Lung microvascular endothelial cell (primary cell): ENCODE data around the gene RRP1. TPM values are rescaled to one million over a fixed set of nuclear protein-coding genes. Genes with fewer than 3 reads are reported as not detected.
A peak's percentile ranks its signal among the peaks of the same experiment; 100 is the strongest.

Experiments used
- DNase-seq, 2 donors: peaks; one replicate each; pipeline versions ENCODE4 v3.0.0 to v3.0.0-alpha.2; 2010; ENCODE audit warnings: low read depth in 2 of 2
- total RNA-seq: library from RNA; depleted of rRNA; stranded (reverse); fragments of >200 nt; gene quantifications from 2 replicates; pipeline ENCODE4 v1.2.1, GENCODE V29; 2014

RRP1 gene
- total RNA-seq, 1 donor from 2014 or later, result 13.9 TPM

GRCh38 chr21:43836616-43837015 lies 47.2 kb downstream of the RRP1 start:
- DNase-seq, result no peak

DNA sequence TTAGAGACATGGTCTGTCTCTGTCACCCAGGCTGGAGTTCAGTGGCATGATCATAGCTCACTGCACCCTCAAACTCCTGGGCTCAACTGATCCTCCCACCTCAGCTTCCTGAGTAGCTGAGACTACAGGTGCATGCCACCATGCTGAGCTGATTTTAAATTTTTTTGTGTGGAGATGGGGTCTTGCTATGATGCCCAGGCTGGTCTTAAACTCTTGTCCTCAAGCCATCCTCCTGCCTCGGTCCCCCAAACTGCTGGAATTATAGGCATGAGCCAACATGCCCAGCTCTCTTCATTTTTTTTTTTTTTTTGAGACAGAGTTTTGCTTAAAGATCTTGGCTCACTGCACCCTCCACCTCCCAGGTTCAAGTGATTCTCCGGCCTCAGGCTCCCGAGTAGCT lies 50.9 kb downstream of the RRP1 start:
- DNase-seq, result no peak

DNA sequence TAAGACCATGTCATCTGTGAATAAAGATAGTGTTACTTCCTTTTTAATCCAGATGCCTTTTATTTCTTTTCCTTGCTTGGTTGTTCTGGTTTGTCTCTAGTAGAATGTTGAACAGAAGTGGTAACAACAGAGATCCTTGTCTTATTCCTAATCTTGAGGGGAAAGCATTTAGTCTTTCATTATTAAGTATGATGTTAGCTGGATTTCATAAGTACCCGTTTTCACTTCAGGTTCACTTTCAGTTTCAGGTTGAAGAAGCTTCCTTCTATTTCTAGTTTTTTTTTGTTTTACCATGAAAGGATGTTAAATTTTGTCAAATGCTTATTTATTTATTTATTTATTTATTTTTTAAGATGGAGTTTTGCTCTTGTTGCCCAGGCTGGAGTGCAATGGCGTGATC lies 53.4 kb downstream of the RRP1 start:
- DNase-seq, result no peak

DNA sequence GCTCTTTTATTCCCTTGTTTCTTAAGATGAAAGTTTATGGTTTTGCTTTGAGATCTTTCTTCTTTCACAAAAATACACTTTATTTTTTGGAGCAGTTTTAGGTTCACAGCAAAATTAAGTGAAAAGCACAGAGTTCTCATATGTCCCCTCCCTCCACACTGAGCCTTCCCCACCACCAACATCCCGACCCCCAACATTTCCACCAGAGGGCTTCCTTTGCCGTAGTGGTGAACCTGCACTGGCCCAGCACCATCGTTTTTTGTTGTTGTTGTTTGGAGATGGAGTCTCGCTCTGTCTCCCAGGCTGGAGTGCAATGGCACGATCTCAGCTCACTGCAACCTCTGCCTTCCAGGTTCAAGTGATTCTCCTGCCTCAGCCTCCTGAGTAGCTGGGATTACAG lies 55.5 kb downstream of the RRP1 start:
- DNase-seq, result peak in 1 of 2 donors; percentile 20

DNA sequence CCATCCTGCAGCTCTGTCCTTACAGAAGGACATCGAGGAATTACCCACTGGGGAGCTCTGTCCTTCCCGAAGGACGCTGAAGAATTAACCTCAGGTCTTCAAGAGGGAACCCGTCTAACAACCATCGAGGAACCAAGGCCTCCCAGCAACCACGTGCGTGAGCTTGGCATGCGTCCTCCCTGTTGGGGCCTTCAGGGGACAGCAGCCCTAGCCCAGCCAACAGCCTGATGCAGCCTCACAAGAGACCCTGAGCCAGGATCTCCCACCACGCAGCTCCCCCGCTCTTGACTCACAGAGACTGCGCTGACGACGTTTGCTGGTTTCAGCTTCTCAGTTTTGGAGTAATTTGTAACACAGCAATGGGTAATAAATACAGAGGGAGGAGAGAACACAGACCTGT lies 56.0 kb downstream of the RRP1 start:
- DNase-seq, result no peak

- no peak for DNase-seq
These were observed 57.1 kb downstream of the RRP1 start for GRCh38 chr21:43846430-43846829.

DNA sequence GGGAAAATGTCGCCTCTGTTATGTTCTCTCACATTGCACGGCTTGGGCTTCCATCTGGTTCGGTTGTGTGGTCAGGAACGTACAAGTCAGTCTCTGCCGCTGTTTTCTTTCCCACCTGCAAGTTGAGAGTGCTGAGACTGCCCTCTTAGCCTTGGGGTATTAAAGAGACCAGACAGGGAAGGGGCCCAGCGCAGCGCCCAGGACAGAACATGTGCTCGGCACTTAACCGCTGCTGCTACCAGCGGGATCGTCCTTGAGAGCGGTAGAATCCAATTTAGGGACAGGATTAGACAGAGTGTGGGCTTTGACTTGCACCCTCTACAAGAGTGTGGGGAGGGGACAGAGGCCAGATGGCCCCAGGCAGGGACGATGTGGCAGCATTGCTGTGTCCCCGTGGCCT lies 57.9 kb downstream of the RRP1 start:
- DNase-seq, result no peak

GRCh38 chr21:43848771-43849170 lies 59.4 kb downstream of the RRP1 start:
- no peak for DNase-seq

- DNase-seq, result no peak
These were observed 60.3 kb downstream of the RRP1 start for GRCh38 chr21:43849532-43850299.

GRCh38 chr21:43850728-43851295 lies 61.4 kb downstream of the RRP1 start:
- no peak for DNase-seq

DNA sequence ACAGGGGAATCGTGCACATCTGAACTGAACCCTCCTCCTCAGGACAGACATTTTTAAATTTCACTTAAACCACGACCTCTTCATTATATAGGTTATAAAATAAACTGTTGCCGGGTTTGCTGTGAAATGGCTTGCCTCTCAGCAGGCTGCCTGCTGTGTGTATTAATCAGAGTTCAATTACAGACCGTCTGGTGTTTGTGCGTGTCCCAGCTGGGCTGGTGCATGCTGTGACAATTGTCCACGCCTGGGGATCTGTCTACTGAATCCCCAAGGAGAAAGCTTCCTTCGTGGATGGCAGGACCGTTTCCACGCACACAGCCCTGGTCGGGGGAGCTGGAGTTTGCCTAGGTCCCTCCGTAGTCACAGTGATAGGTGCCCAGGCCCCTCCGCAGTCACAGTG lies 62.2 kb downstream of the RRP1 start:
- no peak for DNase-seq

- no peak for DNase-seq
These were observed 64.7 kb downstream of the RRP1 start for GRCh38 chr21:43853851-43854772.

Other genes with a start within 250 kb of the RRP1 start
- 0.20 and 0.44 TPM in 2 replicates for gene HSF2BP, start 130.1 kb upstream of the RRP1 start, total RNA-seq
- gene RRP1B, start 130.0 kb upstream of the RRP1 start, total RNA-seq, result 14.6 and 20.8 TPM in 2 replicates
- 20.7 and 23.6 TPM in 2 replicates for gene PDXK, start 70.4 kb upstream of the RRP1 start, total RNA-seq
- 13.1 and 23.0 TPM in 2 replicates for gene CSTB, start 13.3 kb upstream of the RRP1 start, total RNA-seq
- 27.0 and 39.7 TPM in 2 replicates for gene AGPAT3, start 75.6 kb downstream of the RRP1 start, total RNA-seq
- 14.6 and 26.4 TPM in 2 replicates for gene TRAPPC10, start 222.7 kb downstream of the RRP1 start, total RNA-seq